Measurements from ENCODE around the gene PHACTR1. TPM values are rescaled to one million over a fixed set of nuclear protein-coding genes. Genes with fewer than 3 reads are reported as not detected.

PHACTR1 gene
- polyA plus RNA-seq, 1 of the 3 experiments (the other 2 are of a cell fraction): 0.12 TPM

- Histone ChIP-seq H3K27me3 (ENCODE audit: insufficient read depth) (no peaks in the 10 kb centered on the region), H3K9ac (no peak overlapping the region), H2AFZ (ENCODE audit: low read depth) (no peak overlapping the region), H3K9me2 (no peaks in the 10 kb centered on the region), H3K4me2 (no peak overlapping the region), H3K36me3 (replicated peaks in 1 of 2; ENCODE audit: control insufficient read depth in 1 of 2, insufficient read depth in 2 of 2, low read length in 1 of 2) (no peaks in the 10 kb centered on the region), H4K20me1 (ENCODE audit: insufficient read depth) (no peaks in the 10 kb centered on the region), H3K27ac (ENCODE audit: low read depth in 2 of 2, low read length in 1 of 2) (no peak overlapping the region), H3K9me3 (no peaks in the 10 kb centered on the region), H3K4me1 (ENCODE audit: control insufficient read depth in 1 of 2, insufficient read depth in 2 of 2, low read depth in 1 of 2, low read length in 1 of 2) (no peaks in the 10 kb centered on the region), H3K4me3 (ENCODE audit: low read depth in 2 of 2, low read length in 1 of 2) (no peak overlapping the region), H3F3A (replicated peaks; ENCODE audit: insufficient read depth) (no peaks in the 10 kb centered on the region), H3K79me2 (ENCODE audit: insufficient read depth) (no peaks in the 10 kb centered on the region)
- TF ChIP-seq JUND (IDR thresholded peaks at IDR 0.05) (no peak), REST (IDR thresholded peaks at IDR 0.05; ENCODE audit: low read depth, low read length) (no peak), RFX5 (IDR thresholded peaks at IDR 0.05; ENCODE audit: low read length) (no peak), RAD21 (IDR thresholded peaks at IDR 0.05; ENCODE audit: low read length) (no peak), CTCF (IDR thresholded peaks at IDR 0.05) (no peak), FOXM1 (IDR thresholded peaks at IDR 0.05; ENCODE audit: low read depth) (no peak), FOSL2 (IDR thresholded peaks at IDR 0.05; ENCODE audit: borderline replicate concordance, low read depth) (no peak), ELF1 (IDR thresholded peaks at IDR 0.05) (no peak), TEAD4 (IDR thresholded peaks at IDR 0.05; ENCODE audit: borderline replicate concordance, insufficient read depth) (no peak), POLR2AphosphoS5 (IDR thresholded peaks at IDR 0.05; ENCODE audit: low read depth, low read length) (no peak), TCF12 (IDR thresholded peaks at IDR 0.05) (no peak), EP300 (IDR thresholded peaks at IDR 0.05; ENCODE audit: borderline replicate concordance in 1 of 2, low read depth in 1 of 2, low read length in 1 of 2) (no peak)
- POLR2A ChIA-PET: no interaction called here
- no peak for DNase-seq
- CTCF ChIA-PET: no interaction called here
Observed at GRCh38 chr6:13049666-13050254, 333.2 kb downstream of the PHACTR1 start.

DNA sequence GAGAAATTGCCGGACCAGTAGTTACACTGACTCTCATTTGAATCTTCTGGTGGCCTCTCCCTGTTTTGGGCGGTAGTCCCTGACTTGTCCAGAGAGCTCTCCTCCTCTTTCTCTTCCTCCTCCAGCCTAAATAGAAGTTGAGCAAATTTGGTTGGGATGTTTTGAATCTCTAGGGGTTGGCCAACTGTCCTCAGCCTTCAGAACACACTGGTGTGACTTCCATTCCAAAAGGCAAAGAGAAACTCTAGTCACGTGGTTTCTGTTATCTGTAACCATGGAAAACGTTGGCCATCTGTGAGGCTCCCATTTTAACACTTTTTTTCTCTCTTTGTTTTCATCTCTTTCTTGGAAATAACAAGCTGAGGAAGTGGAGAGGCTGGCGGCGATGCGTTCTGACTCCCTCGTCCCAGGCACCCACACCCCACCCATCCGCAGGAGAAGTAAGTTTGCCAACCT is 336.5 kb downstream of the PHACTR1 start:
- Histone ChIP-seq H2AFZ (ENCODE audit: low read depth) (no peak overlapping the region), H3K4me3 (ENCODE audit: low read depth in 2 of 2, low read length in 1 of 2) (no peak overlapping the region), H3F3A (replicated peaks; ENCODE audit: insufficient read depth) (no peaks in the 10 kb centered on the region), H3K36me3 (replicated peaks in 1 of 2; ENCODE audit: control insufficient read depth in 1 of 2, insufficient read depth in 2 of 2, low read length in 1 of 2) (no peaks in the 10 kb centered on the region), H3K27me3 (ENCODE audit: insufficient read depth) (no peaks in the 10 kb centered on the region), H3K9me3 (no peaks in the 10 kb centered on the region), H3K4me1 (ENCODE audit: control insufficient read depth in 1 of 2, insufficient read depth in 2 of 2, low read depth in 1 of 2, low read length in 1 of 2) (no peaks in the 10 kb centered on the region), H4K20me1 (ENCODE audit: insufficient read depth) (no peaks in the 10 kb centered on the region), H3K9ac (no peak overlapping the region), H3K79me2 (ENCODE audit: insufficient read depth) (no peaks in the 10 kb centered on the region), H3K4me2 (no peak overlapping the region), H3K27ac (ENCODE audit: low read depth in 2 of 2, low read length in 1 of 2) (no peak overlapping the region), H3K9me2 (no peaks in the 10 kb centered on the region)
- ChIA-PET CTCF (interaction anchor here (1.6 kb wide), 1 partner anchor 142 kb away, joined by 4 read pairs; no protein-coding TSS in a partner anchor), POLR2A (no interaction called here)
- 56% methylated on average over 9 of the region's 9 CpGs for whole genome bisulfite sequencing (ENCODE audit: low lambda C conversion rate)
- DNase-seq: no peak
- no peak for TF ChIP-seq RAD21 (IDR thresholded peaks at IDR 0.05; ENCODE audit: low read length)
- TF ChIP-seq GATA2 (CRISPR knock-in tag; IDR thresholded peaks at IDR 0.05): no peak
- TF ChIP-seq FOXJ3 (CRISPR knock-in tag; IDR thresholded peaks at IDR 0.05): no peak
- no peak for TF ChIP-seq FOXM1 (IDR thresholded peaks at IDR 0.05; ENCODE audit: low read depth)
- no peak for TF ChIP-seq TAF1 (IDR thresholded peaks at IDR 0.05; ENCODE audit: borderline replicate concordance, low read depth, low read length)
- no peak for TF ChIP-seq EZH2phosphoT487 (IDR thresholded peaks at IDR 0.05; ENCODE audit: borderline replicate concordance, low read depth)
- TF ChIP-seq MXI1 (IDR thresholded peaks at IDR 0.05; ENCODE audit: low read depth, low read length): no peak
- no peak for TF ChIP-seq NFIC (IDR thresholded peaks at IDR 0.05; ENCODE audit: borderline replicate concordance)
- no peak for TF ChIP-seq RFX5 (IDR thresholded peaks at IDR 0.05; ENCODE audit: low read length)
- no peak for TF ChIP-seq NRF1 (IDR thresholded peaks at IDR 0.05; ENCODE audit: low read depth, low read length)
- TF ChIP-seq CTCF (IDR thresholded peaks at IDR 0.05): no peak
- no peak for TF ChIP-seq GABPA (IDR thresholded peaks at IDR 0.05; ENCODE audit: low read depth)

All from SK-N-SH (cell line).